Measurements from ENCODE around the gene MAGEA3. TPM values are rescaled to one million over a fixed set of nuclear protein-coding genes. Genes with fewer than 3 reads are reported as not detected.

The MAGEA3 gene
- total and polyA plus RNA-seq, 2 of the 8 experiments (the other 6 are each of a cell fraction or from before 2014, with no cell fraction given), result 0.06 TPM; not detected in 1

Other genes with a start within 250 kb of the MAGEA3 start
- 6.5 and 6.8 TPM in 2 replicates for gene GABRA3, start 247.5 kb upstream of the MAGEA3 start, total RNA-seq (2021; fragmentation: NEBNext Ultra II Directional; extraction: Animal tissue kit (Norgen Biotek cat#: 25700))
- 4.5 and 6.1 TPM in 2 replicates for gene GABRA3, start 247.5 kb upstream of the MAGEA3 start, polyA plus RNA-seq (2011; rRNA removed)
- 8.6 and 9.6 TPM in 2 replicates for gene GABRQ, start 60.9 kb upstream of the MAGEA3 start, total RNA-seq (2021; fragmentation: NEBNext Ultra II Directional; extraction: Animal tissue kit (Norgen Biotek cat#: 25700))
- 6.2 and 6.3 TPM in 2 replicates for gene GABRQ, start 60.9 kb upstream of the MAGEA3 start, polyA plus RNA-seq (2011; rRNA removed)
- gene CSAG2, start 10.5 kb downstream of the MAGEA3 start, total RNA-seq (2021; fragmentation: NEBNext Ultra II Directional; extraction: Animal tissue kit (Norgen Biotek cat#: 25700)), result not detected in 2 replicates
- 0.17 and 0.39 TPM in 2 replicates for gene CSAG2, start 10.5 kb downstream of the MAGEA3 start, polyA plus RNA-seq (2011; rRNA removed)
- 0.29 TPM in 1 of 2 replicates, not detected in the other for gene MAGEA2B, start 15.8 kb downstream of the MAGEA3 start, total RNA-seq (2021; fragmentation: NEBNext Ultra II Directional; extraction: Animal tissue kit (Norgen Biotek cat#: 25700))
- gene MAGEA2B, start 15.8 kb downstream of the MAGEA3 start, polyA plus RNA-seq (2011; rRNA removed), result 1.3 and 1.6 TPM in 2 replicates
- not detected in 2 replicates for gene CSAG1, start 34.9 kb downstream of the MAGEA3 start, total RNA-seq (2021; fragmentation: NEBNext Ultra II Directional; extraction: Animal tissue kit (Norgen Biotek cat#: 25700))
- not detected in 2 replicates for gene CSAG1, start 34.9 kb downstream of the MAGEA3 start, polyA plus RNA-seq (2011; rRNA removed)
- not detected in 2 replicates for gene MAGEA12, start 35.0 kb downstream of the MAGEA3 start, total RNA-seq (2021; fragmentation: NEBNext Ultra II Directional; extraction: Animal tissue kit (Norgen Biotek cat#: 25700))
- gene MAGEA12, start 35.0 kb downstream of the MAGEA3 start, polyA plus RNA-seq (2011; rRNA removed), result not detected in 2 replicates
- gene MAGEA2, start 55.0 kb downstream of the MAGEA3 start, total RNA-seq (2021; fragmentation: NEBNext Ultra II Directional; extraction: Animal tissue kit (Norgen Biotek cat#: 25700)), result not detected in 2 replicates
- 0.77 and 1.4 TPM in 2 replicates for gene MAGEA2, start 55.0 kb downstream of the MAGEA3 start, polyA plus RNA-seq (2011; rRNA removed)
- not detected in 2 replicates for gene CSAG3, start 60.4 kb downstream of the MAGEA3 start, total RNA-seq (2021; fragmentation: NEBNext Ultra II Directional; extraction: Animal tissue kit (Norgen Biotek cat#: 25700))
- 0.12 and 0.20 TPM in 2 replicates for gene CSAG3, start 60.4 kb downstream of the MAGEA3 start, polyA plus RNA-seq (2011; rRNA removed)
- gene MAGEA6, start 70.9 kb downstream of the MAGEA3 start, total RNA-seq (2021; fragmentation: NEBNext Ultra II Directional; extraction: Animal tissue kit (Norgen Biotek cat#: 25700)), result not detected in 2 replicates
- 0.08 and 0.17 TPM in 2 replicates for gene MAGEA6, start 70.9 kb downstream of the MAGEA3 start, polyA plus RNA-seq (2011; rRNA removed)
- 24.2 and 24.3 TPM in 2 replicates for gene CETN2, start 132.0 kb downstream of the MAGEA3 start, total RNA-seq (2021; fragmentation: NEBNext Ultra II Directional; extraction: Animal tissue kit (Norgen Biotek cat#: 25700))
- 7.6 and 13.1 TPM in 2 replicates for gene CETN2, start 132.0 kb downstream of the MAGEA3 start, polyA plus RNA-seq (2011; rRNA removed)
- 30.5 and 31.5 TPM in 2 replicates for gene NSDHL, start 132.3 kb downstream of the MAGEA3 start, total RNA-seq (2021; fragmentation: NEBNext Ultra II Directional; extraction: Animal tissue kit (Norgen Biotek cat#: 25700))
- 26.8 and 34.6 TPM in 2 replicates for gene NSDHL, start 132.3 kb downstream of the MAGEA3 start, polyA plus RNA-seq (2011; rRNA removed)
- gene ZNF185, start 199.3 kb downstream of the MAGEA3 start, total RNA-seq (2021; fragmentation: NEBNext Ultra II Directional; extraction: Animal tissue kit (Norgen Biotek cat#: 25700)), result 15.4 and 15.6 TPM in 2 replicates
- 18.6 and 20.1 TPM in 2 replicates for gene ZNF185, start 199.3 kb downstream of the MAGEA3 start, polyA plus RNA-seq (2011; rRNA removed)

Data from H1 (cell line).